Right lobe of liver (tissue), 4 donors: ENCODE measurements around the gene MACROD2.

ENCODE experiments used
- CTCF ChIP-seq, 4 donors: fragments of 200-600 bp in 3 of 4; fragments of 450-650 bp in 1 of 4; IDR thresholded peaks; one replicate each; pipeline versions ENCODE4 v1.5.1 to v1.8.0; 2016 to 2022; ENCODE audit warnings: antibody characterized with exemption in 4 of 4, mild to moderate bottlenecking in 2 of 4
- POLR2A ChIP-seq: fragments of 450-650 bp; IDR thresholded peaks from one replicate; pipeline ENCODE4 v1.6.1; 2017; ENCODE audit warnings: antibody characterized with exemption, mild to moderate bottlenecking
- donor health status: DM: no; HTN: no; CAD: no.
- donor health status: DM: no; HTN: no; CAD: no.
- donor health status: DM: no; HTN: yes; CAD: no.

- TF ChIP-seq CTCF (IDR thresholded peaks at IDR 0.05) (no peak), POLR2A (no peak)
Observed at GRCh38 chr20:14832630-14833029, 837.3 kb downstream of the MACROD2 start.
